ENCODE data around the gene TMSB15B.
"Not testable (repeated sequence)": the region's sequence is repeated elsewhere in the genome, so short reads cannot be mapped to it uniquely, and the experiment has no call there.

Gene TMSB15B

DNA sequence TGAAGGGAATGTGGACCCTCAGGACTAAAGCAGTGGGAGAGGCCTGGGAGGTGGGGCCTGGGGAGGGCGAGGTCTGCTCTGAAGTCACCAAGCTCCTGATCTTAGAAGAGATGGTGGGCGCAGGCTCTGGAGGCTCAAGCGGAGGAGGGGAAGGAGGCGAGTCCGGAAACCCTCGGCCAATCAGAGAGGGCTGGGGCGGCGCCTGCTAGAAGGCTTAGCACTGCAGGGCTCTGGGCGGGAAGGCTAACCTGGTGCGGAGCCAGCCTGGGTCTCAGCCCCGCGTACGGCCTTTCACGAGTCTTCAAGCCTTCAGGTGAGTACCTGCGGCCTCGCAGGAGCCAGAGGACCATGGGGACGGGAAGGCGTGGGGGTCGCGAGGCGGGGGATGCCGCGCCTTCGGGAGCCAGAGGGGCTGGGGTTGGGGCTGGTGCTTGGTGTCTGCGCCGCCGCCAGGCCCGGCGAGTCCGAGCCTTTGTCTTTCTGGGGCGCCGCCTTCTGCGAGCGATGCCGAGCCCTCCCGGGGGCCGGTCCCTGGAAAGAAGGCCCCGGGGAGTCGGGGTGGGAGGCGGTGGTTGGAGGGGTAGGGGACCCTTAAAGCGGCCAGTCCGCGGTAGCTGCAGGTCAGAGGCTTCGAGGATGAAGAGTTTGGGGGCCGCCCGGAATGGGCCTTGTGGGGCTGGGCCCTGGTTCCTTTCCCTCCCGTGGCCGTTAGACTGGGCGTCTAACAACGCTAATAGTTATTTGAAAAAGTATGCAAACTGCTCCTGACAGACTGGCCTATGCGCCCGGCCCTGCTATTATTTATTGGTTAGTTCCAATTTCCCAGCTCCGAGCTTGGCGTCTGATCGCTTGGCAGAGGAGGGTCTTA, at the start of gene TMSB15B:
Gene TMSB15B, plus strand, starts transcription at position 217 of the 868 bp plus-strand sequence.
- DNase-seq: not testable (repeated sequence)

DNA sequence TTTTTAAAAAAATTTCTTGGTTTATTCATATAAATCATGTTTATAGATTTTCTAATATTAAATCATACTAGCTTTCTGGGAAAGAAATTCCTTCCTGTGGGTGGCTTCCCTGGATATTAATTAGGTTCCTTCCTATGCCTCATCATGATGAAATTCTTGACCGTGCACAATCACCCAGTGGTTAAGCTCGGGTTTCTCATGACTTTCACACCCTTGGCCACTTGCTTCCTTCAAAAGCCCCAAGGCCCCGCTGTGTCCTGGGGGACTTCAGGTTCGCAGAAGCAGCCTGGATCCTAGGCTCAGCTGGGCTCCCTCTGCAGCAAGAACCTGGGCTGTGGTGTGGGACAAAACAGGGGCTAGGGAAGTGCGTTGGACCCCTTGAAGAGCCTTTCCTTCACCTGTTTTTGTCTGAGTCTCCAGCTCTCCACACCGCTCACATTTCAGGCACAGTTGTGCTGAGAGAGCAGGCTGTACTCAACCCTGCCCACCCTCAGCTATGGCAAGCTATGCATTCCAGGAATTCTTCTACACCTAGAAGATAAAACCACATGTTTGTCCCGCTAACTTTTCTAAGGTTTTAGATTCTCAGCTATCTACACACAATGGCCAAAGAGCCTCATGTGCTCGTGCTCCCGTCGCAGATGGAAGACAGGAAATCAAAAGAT, 48.9 kb upstream of the TMSB15B start:
- no peak for DNase-seq

DNA sequence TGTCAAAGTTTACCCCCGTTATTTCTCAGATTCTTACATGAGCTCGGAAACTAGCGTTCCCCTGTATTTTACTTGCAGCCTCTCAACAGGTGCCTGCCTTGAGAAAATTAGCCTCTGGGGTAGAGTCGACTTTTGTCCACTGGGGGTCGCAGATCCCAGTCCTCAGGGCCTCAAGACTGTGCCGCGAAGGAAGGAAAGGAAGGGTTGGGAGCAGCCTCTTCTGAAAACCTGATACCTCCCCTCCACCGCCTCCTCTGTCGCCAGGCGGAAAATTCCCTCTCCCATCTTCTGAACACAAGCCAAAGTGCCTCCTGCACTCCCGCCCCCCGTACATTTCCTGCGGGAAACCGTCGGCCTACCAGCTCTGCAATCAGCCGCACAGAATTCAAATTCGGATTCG, 44.4 kb upstream of the TMSB15B start:
- DNase-seq: peak in 1 of 2 donors; percentile 1

DNA sequence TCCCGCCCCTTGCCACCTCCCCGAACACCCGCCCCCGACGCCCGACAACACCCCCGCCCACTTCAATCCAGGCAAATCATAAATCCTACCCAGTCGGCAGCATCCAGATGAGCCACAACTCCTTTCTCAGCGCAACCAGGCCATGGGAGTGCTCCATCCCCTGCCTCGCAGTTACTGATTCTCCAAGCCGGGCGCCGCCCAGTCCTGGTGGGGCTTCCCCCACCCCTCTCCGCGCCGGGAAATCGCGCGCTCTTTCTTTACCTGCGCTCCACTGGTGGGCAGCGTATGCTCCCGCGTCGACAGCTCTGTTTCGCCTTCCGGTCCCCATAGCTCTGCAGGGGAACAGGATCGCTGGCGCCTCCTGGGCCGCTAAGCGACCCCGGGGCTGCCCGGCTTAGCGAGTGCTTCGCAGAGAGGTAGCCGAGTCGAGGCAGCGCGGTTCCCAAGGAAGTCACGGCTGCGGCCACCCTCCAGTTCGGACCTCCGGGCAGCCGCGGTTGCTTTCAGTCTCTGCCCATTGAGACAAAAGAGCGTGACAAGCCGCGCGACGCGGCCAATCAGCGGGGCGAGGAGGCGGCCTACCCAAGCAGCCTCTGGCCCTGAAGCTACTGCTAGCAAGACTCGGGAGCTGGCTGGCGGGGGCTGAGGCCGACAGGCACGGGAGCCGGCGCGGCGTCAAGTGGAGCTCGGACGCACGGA, 43.7 kb upstream of the TMSB15B start:
- peak in 1 of 2 donors; percentile 4 for DNase-seq

DNA sequence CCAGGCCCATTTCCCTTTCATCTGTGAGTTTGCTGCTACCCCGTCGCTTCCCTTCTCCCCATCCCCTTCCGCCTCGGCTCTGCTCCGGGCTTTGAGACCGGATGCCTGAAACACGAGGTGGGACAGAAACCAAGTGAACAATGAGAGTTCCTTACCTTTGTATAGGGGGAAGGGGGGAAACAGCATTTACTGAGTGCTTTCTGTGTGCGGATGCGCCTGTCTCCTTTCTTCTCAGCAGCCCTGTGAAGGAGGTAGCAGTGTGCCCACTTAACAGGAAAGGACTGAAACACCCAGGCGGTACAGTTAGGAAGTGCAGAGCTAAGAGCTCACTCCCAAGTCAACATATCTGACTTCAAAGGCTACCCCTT, 43.2 kb upstream of the TMSB15B start:
- peak in 1 of 2 donors; percentile 3 for DNase-seq

GRCh38 chrX:103920515-103920914, 41.9 kb upstream of the TMSB15B start:
- DNase-seq: not testable (repeated sequence)

DNA sequence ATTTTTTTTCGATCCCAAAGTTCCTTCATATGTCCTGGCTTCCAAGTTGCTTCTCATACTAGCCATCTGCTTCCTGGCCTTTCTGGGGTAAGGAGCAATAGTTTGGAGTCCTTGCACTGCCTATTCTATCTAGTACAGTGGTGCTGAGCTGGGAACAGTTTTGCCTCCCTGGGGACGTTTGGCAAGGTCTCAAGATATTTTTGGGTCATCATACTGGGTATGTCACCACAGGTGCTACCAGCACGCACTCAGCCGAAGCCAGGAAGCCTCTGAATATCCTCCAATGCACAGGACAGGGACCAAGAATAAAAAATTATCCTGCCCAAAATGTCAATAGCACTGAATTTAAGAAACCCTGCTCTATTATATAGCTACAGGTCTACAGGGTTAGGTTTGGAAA, 35.4 kb upstream of the TMSB15B start:
- no peak for DNase-seq

GRCh38 chrX:103927633-103928032, 34.8 kb upstream of the TMSB15B start:
- no peak for DNase-seq

DNA sequence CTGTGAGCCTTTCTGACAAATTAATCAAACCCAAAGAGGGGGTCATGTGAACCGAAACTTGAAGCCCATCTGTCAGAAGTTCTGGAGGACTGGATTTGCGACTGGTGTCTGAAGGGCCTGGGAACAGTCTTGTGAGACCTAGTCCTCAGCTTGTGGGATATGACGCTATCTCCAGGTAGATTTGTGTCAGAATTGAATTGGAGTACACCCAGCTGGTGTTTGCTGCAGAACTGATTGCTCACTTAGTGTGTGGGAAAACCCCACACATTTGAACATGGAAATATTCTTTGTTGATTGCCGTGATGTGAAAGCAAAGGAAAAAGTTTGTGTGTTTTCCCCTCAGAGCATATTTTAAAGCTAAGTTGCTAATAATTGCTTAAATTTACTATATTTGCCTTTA, 30.3 kb upstream of the TMSB15B start:
- DNase-seq: no peak

- not testable (repeated sequence) for DNase-seq
Measured at GRCh38 chrX:103940257-103940656, 22.2 kb upstream of the TMSB15B start.

DNA sequence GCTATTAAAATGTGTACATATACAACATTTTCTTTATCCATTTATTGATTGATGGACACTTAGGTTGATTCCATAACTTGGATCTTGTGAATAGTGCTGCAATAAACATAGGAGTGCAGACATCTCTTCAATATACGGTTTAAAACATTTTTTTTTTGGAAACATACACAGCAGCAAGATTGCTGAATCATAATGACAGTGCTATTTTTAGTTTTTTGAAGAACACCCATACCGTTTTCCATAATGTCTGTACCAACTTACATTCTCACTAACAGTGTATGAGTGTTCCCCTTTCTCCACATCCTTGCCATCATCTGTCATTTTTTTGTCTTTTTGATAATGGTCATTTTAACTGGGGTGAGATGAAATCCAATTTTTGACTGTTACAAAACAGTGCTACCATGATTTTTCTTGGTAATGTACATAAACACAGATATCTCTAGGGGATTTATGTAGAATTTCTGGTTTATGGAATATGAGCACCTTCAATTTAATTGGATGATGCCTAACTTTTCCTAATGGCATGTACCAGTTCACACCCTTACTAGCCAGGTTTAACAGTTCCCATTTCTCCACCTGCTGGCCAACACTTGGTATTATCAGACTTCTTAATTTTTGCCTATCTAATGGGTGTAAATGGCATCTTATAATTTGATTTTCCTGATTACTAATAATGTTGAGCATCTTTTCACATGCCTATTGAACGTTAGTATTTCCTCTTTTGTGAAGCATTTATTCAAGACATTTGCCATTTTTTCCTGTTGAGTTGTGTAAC, 21.0 kb upstream of the TMSB15B start:
- DNase-seq: no peak

DNA sequence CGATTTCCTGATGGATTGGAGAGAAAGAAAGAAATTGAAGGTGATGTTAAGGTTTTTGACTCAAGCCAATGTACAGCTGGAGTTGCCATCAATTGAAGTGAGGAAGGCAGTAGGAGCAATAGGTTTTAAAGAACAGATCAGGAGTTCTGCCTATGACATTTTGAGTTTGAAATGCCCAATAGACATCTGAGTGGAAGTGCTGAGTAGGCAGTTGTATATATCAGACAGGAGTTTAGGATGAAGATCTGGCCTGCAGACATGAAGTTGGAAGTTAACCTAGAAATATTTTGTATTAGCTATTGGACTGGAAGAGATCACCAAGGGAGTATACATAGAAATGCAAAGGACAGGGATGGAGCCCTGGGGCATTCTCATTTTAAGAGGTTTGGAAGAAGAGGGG, 12.9 kb upstream of the TMSB15B start:
- DNase-seq: no peak

DNA sequence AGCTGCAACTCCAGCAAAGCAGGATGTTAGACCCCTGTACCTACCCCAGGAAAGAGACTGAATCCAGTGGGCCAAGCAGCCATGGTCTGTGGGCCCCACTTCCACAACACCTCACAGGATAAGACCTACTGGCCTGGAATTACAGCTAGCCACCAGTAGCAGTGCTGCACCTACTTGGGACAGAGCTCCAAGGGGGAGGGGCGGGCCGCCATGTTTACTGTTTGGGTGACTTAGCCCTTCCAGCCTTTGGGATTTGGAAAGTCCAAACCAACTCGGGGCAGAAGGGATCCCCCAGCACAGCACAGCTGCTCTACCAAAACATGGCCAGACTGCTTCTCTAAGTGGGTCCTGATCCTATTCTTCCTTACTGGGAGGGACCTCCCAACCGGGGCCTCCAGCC, 9.1 kb upstream of the TMSB15B start:
- no peak for DNase-seq

GRCh38 chrX:103954259-103954658, 8.2 kb upstream of the TMSB15B start:
- DNase-seq: no peak

GRCh38 chrX:103960599-103960998, 1.8 kb upstream of the TMSB15B start:
- DNase-seq: not testable (repeated sequence)

DNA sequence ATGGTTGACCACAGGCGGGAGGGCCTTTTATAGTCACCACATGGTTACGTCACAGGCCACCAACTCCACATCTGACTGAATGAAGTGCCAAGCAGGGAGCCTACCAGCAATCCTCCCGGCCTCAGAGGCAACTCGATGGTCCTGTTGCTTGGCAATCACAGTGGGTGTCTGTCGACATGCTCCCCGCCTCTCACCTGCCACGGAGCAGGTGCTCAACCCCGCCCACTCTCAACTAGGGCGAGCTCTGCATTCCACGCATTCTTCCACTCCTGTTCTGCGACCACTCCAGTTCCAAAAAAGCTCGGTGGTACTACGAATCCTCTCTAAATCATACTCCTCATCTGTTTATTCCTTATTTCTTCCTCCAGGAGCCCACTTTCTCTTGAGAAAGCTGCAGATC, 21.1 kb downstream of the TMSB15B start:
- not testable (repeated sequence) for DNase-seq

DNA sequence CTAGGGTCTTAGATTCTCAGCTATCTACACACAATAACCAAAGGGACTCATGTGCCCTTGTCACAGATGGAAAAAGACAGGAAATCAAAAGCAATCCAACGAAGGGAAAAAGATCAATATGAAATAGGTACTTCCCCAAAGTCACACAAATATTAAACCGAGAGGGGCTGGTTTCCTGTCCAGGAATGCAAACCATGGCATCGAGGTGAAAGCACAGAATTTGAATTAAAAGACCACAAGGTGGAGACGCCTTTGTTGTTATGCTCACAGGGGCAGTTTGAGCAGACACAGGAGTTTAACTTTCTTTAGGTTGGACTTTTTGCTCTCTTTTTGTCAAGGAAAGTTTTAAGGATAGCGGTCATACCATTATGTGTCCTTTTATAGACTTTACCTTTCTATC, 36.8 kb downstream of the TMSB15B start:
- no peak for DNase-seq

DNA sequence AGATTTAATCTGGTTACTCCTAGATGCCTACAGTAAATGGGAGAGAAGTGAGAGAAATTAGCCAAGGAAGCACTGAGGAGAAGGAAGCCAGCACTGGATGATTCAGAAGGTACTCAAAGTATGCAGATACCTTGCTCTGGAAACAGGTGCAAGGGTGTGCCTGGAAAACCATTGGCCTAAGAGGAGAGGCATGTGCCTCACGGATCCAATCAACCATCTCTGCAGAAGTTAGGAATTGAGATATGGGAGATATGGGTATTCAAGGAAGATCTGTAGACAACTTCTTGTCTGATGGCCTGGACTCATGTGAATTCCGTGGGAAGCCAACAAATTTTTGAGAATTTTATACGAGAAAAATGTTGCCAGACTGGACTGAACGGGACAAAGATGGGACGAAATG, 46.4 kb downstream of the TMSB15B start:
- no peak for DNase-seq

GRCh38 chrX:104013158-104013557, 50.7 kb downstream of the TMSB15B start:
- no peak for DNase-seq

DNA sequence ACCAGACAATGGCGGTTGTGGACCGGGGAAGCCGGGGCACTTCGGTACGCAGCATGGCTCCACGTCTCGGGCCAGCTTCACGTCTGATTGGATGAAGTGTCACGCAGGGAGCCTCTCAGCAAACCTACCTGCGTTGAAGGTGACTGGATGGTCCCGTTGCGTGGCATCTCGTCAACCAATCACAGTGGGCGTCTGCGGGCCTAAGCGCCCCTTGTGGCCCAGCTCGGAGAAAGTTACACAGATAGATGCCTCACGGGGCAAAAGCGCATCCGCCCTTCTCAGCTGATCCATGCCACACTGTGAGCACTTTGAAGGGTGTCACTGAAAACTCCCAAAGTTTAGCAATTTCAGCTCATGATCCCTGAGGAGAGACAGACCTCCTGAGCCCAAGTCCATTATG, 51.2 kb downstream of the TMSB15B start, which contains the start of gene H2BW1:
Gene H2BW1, minus strand, starts transcription at position 103 of the 400 bp plus-strand sequence. CDS start 132 bp downstream, outside the sequence.
- DNase-seq: no peak

- DNase-seq: not testable (repeated sequence)
Measured at GRCh38 chrX:104015576-104015975, 53.1 kb downstream of the TMSB15B start.
